HEK293T (cell line): ENCODE data around the gene SLC6A16.
"Not testable (repeated sequence)": the region's sequence is repeated elsewhere in the genome, so short reads cannot be mapped to it uniquely, and the experiment has no call there.

Experiments
- CTCF ChIA-PET: fragments of 350-600 bp; formaldehyde crosslinking; extraction: SDS; loops from one replicate; lab custom pipeline; 2021; ENCODE audit warnings: antibody characterized with exemption, inconsistent platforms; lab: Yijun Ruan, JAX
- POLR2A ChIA-PET: fragments of 350-600 bp; formaldehyde crosslinking; extraction: SDS; loops from one replicate; lab custom pipeline; 2020; ENCODE audit warnings: antibody characterized with exemption, inconsistent platforms; lab: Yijun Ruan, JAX
- DNase-seq: peaks from one replicate; pipeline ENCODE4 v3.0.0; 2012; ENCODE audit warnings: mixed read lengths; ENCODE audit errors: extremely low spot score
- ARNT ChIP-seq: fragments of 450-650 bp; IDR thresholded peaks from 2 replicates; pipeline ENCODE4 v1.6.1; 2017; ENCODE audit warnings: mild to moderate bottlenecking
- BHLHE40 ChIP-seq: fragments of 450-650 bp; IDR thresholded peaks from 2 replicates; pipeline ENCODE4 v1.6.1; 2016; ENCODE audit warnings: mild to moderate bottlenecking, moderate library complexity, borderline replicate concordance
- CTBP1 ChIP-seq: fragments of 450-650 bp; IDR thresholded peaks from 2 replicates; pipeline ENCODE4 v1.6.1; 2016; ENCODE audit warnings: borderline replicate concordance
- ELF4 ChIP-seq: fragments of 450-650 bp; IDR thresholded peaks from 2 replicates; pipeline ENCODE4 v1.6.1; 2017; ENCODE audit warnings: antibody characterized with exemption
- FOXA1 ChIP-seq: fragments of 450-650 bp; IDR thresholded peaks from 2 replicates; pipeline ENCODE4 v1.6.1; 2016; ENCODE audit warnings: mild to moderate bottlenecking
- FOXK2 ChIP-seq: fragments of 450-650 bp; IDR thresholded peaks from 2 replicates; pipeline ENCODE4 v1.6.1; 2016; ENCODE audit warnings: mild to moderate bottlenecking
- FOXM1 ChIP-seq: fragments of 450-650 bp; IDR thresholded peaks from 2 replicates; pipeline ENCODE4 v1.6.1; 2017; ENCODE audit warnings: mild to moderate bottlenecking, borderline replicate concordance
- HDGF ChIP-seq: fragments of 450-650 bp; IDR thresholded peaks from 2 replicates; pipeline ENCODE4 v1.6.1; 2017; ENCODE audit warnings: antibody characterized with exemption, borderline replicate concordance
- L3MBTL2 ChIP-seq: fragments of 450-650 bp; conservative IDR thresholded peaks from 2 replicates; pipeline ENCODE4 v1.6.1; 2016; ENCODE audit warnings: mild to moderate bottlenecking
- LEF1 ChIP-seq: fragments of 450-650 bp; IDR thresholded peaks from 2 replicates; pipeline ENCODE4 v1.6.1; 2017; ENCODE audit warnings: mild to moderate bottlenecking, borderline replicate concordance
- NFRKB ChIP-seq: fragments of 450-650 bp; IDR thresholded peaks from 2 replicates; pipeline ENCODE4 v1.6.1; 2016; ENCODE audit warnings: mild to moderate bottlenecking, moderate library complexity
- SP1 ChIP-seq: fragments of 450-650 bp; IDR thresholded peaks from 2 replicates; pipeline ENCODE4 v1.6.1; 2017
- SUZ12 ChIP-seq: fragments of 450-650 bp; IDR thresholded peaks from 2 replicates; pipeline ENCODE4 v1.6.1; 2016; ENCODE audit warnings: mild to moderate bottlenecking
- TARDBP ChIP-seq: fragments of 450-650 bp; IDR thresholded peaks from 2 replicates; pipeline ENCODE4 v1.6.1; 2016
- ZNF384 ChIP-seq: fragments of 450-650 bp; IDR thresholded peaks from 2 replicates; pipeline ENCODE4 v1.6.1; 2016
- TF ChIP-seq, protein P1 (sequence below): fragments of 450-650 bp; IDR thresholded peaks from 2 replicates; pipeline ENCODE4 v1.6.1; 2016

SLC6A16 gene

DNA sequence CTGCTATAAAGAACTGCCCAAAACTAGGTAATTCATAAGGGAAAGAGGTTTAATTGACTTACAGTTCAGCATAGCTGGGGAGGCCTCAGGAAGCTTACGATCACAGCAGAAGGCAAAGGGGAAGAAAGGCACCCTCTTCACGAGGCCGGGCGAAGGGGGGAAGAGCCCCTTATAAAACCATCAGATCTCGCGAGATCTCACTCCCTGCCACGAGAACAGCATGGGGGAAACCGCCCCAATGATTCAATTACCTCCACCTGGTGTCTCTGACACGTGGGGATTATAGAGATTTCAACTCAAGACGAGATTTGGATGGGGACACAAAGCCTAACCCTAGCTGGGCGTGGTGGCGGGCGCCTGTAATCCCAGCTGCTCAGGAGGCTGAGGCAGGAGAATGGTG is 42.8 kb downstream of the SLC6A16 start:
- CTCF ChIA-PET: no interaction called here
- no peak for DNase-seq
- POLR2A ChIA-PET: no interaction called here
- no peak for TF ChIP-seq SP1
- TF ChIP-seq ZNF384: no peak
- no peak for TF ChIP-seq ELF4
- TF ChIP-seq L3MBTL2: no peak
- TF ChIP-seq HDGF: no peak
- TF ChIP-seq FOXK2: no peak
- no peak for TF ChIP-seq NFRKB
- no peak for TF ChIP-seq BHLHE40
- TF ChIP-seq CTBP1: no peak
- no peak for TF ChIP-seq FOXM1
- no peak for TF ChIP-seq SUZ12

DNA sequence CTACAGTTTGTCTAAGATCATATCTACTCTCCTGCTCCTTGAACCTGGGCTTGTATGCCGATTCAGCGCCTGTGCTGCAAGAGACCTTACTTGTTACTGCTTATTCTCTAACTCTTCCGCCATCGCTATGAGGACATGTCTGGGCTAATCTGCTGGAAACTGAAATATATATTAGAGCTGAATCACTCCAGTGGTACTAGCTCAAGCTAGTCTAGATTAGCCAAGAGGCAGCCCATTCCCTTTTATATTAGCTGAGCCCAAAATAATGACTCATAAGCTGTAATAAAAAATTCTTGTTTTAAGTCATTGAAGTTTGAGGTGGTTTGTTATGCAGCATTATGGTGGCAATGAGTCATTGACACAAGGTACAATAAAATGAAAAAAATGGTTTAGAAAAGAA is 52.8 kb downstream of the SLC6A16 start:
- no peak for DNase-seq
- ChIA-PET CTCF (interaction anchor here (0.6 to 1.7 kb wide), 4 partner anchors 29 to 667 kb away, joined by 3 to 4 read pairs (median 3); partner anchors contain the start of gene PIH1D1), POLR2A (no interaction called here)
- TF ChIP-seq LEF1 (no peak), FOXA1 (no peak), ARNT (no peak), SP1 (no peak), FOXM1 (no peak), SUZ12 (no peak), ELF4 (no peak), CTBP1 (no peak), L3MBTL2 (no peak), HDGF (no peak), ZNF384 (no peak), BHLHE40 (no peak), TARDBP (no peak)
- TF ChIP-seq, protein P1, sequence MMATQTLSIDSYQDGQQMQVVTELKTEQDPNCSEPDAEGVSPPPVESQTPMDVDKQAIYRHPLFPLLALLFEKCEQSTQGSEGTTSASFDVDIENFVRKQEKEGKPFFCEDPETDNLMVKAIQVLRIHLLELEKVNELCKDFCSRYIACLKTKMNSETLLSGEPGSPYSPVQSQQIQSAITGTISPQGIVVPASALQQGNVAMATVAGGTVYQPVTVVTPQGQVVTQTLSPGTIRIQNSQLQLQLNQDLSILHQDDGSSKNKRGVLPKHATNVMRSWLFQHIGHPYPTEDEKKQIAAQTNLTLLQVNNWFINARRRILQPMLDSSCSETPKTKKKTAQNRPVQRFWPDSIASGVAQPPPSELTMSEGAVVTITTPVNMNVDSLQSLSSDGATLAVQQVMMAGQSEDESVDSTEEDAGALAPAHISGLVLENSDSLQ: no peak

DNA sequence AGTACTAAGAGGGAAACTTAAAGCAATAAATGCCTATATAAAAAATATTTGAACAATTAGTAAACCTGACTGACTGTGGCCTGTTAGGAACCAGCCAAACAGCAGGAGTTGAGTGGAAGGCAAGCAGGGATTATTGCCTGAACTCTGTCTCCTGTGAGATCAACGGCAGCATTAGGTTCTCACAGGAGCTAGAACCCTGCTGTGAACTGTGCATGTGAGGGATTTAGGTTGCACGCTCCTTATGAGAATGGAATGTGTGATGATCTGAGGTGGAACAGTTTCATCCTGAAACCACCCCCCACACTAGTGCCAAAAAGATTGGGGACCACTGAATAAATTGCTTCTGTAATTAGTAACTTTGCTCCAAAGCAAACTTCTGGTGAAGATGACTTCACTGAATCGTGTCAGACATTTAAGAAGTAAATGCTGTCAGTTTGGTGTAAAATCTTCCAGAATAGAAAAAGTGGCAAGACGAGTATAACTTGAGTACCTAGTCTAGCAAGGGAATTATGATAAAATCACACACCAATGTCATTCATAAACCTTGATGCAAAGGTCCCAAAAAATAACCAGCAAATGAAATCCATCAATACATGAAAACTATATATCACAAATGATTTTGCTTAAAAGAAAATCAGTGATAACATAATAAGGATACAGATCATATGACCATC is 53.8 kb downstream of the SLC6A16 start:
- CTCF ChIA-PET: interaction anchor here (1.7 kb wide), 1 partner anchor 30 kb away, joined by 4 read pairs; no protein-coding TSS in a partner anchor
- POLR2A ChIA-PET: no interaction called here
- DNase-seq: peak; percentile 30
- no peak for TF ChIP-seq HDGF
- no peak for TF ChIP-seq L3MBTL2
- no peak for TF ChIP-seq ELF4
- TF ChIP-seq ARNT: peak; percentile 88

DNA sequence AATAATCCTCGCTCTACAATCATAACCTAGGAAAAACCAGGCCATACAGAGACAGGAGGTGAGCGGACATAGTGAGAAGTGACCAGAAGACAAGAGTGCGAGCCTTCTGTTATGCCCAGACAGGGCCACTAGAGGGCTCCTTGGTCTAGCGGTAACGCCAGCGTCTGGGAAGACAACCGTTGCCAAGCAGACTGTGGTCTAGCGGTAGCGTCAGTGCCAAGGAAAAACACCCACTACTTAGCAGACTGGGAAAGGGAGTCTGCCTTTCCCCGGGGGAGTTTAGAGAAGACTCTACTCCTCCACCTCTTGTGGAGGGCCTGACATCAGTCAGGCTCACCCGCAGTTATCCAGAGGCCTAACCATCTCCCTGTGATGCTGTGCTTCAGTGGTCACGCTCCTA is 58.6 kb downstream of the SLC6A16 start:
- DNase-seq, CTCF ChIA-PET, POLR2A ChIA-PET: not testable (repeated sequence)

DNA sequence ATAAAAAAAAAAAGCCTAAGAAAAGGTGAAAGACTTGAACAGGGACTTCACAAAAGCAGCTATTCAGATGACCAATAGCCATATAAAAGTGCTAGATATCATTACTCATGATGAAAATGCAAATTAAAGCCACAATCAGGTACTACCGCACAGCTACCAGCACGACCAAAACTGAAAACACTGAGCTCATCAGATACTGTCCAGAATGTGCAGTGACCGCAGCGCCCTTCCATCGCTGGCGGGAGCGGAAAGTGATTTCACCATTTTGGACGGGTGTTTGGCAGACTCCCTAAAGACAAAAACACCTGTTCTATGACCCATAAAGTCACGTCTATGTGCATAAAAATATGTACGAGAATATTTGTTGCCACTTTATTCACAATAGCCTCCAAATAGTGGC is 60.7 kb downstream of the SLC6A16 start:
- CTCF ChIA-PET: no interaction called here

DNA sequence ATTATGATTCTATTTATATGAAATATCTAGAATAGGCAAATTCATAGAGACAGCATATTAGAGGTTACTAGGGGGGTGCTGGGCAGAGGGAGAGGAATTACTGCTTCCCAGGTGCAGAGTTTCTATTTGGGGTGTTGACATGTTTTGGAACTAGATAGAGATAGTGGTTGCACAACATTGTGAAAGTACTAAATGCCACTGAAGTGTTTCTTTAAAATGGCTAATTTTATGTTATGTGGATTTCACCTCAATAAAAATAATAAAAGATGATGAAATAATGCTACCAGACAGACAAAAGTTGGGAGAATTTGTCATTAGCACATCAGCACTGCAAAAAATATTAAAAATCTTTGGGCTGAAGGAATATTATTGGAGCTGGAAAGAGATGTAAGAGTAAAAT is 63.4 kb downstream of the SLC6A16 start:
- DNase-seq: no peak
- no peak for TF ChIP-seq NFRKB
- TF ChIP-seq, protein P1: no peak
- no peak for TF ChIP-seq SP1
- no peak for TF ChIP-seq HDGF
- POLR2A ChIA-PET: no interaction called here
- CTCF ChIA-PET: no interaction called here

More for the DNA sequence above, 60.7 kb downstream of the SLC6A16 start:
- TF ChIP-seq CTBP1 (no peak), TARDBP (no peak), SP1 (no peak), HDGF (no peak), FOXA1 (no peak)
- no peak for DNase-seq
- POLR2A ChIA-PET: no interaction called here

DNA sequence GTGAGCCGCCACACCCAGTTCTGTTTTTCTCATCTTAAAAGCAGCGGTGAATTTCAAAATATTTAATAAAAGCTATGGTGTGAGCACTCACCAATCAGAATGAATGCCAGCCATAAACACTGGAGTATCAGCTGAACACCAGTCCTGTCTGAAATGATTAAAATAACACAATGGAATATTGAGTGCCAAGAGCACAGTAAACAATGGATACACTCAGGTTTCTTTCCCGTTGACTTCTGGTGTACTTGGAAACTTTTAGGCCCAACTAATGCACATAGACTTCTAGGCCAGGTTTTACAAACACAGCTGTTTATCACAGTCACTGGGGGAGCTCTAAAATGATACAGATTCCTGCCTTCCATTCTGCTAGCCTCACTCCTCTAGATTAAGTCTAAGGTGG is 68.3 kb downstream of the SLC6A16 start:
- ChIA-PET CTCF (no interaction called here), POLR2A (no interaction called here)
- DNase-seq: no peak
- no peak for TF ChIP-seq FOXM1
- no peak for TF ChIP-seq ARNT
- no peak for TF ChIP-seq SUZ12
- TF ChIP-seq CTBP1: no peak
- TF ChIP-seq L3MBTL2: no peak
- no peak for TF ChIP-seq LEF1
- no peak for TF ChIP-seq FOXK2
- TF ChIP-seq ELF4: no peak

DNA sequence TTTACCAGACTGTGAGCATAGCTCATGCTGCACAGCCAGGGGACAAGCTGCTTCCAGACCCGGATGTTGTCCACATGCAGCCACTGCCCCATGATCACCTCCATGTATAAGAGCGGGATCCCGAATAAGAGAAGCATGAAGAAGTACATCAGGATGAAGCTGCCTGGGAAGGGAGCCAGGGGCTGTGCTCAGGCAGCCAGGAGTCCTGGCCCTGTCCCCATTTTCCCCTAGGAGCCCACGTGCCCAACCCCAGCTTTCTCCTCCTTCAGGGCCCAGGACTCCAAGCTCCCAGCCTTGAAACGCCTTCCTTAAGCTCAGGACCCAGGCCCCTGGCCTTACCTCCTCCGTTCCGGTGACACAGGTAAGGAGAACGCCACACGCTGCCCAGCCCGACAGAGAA is 69.3 kb downstream of the SLC6A16 start:
- DNase-seq: no peak
- TF ChIP-seq TARDBP (no peak), NFRKB (no peak), ZNF384 (no peak), LEF1 (no peak), ELF4 (no peak), SUZ12 (no peak), SP1 (no peak), ARNT (no peak), FOXK2 (no peak)
- ChIA-PET POLR2A (no interaction called here), CTCF (no interaction called here)
